IMR-90 (cell line): ENCODE measurements around the gene ASH1L. TPM values are rescaled to one million over a fixed set of nuclear protein-coding genes. Genes with fewer than 3 reads are reported as not detected.

Source experiments
- ATAC-seq: fragments of 200-7000 bp; cut with Tn5 transposase; 2 replicates; pipeline ENCODE4 v1.9.1; 2020; ENCODE audit warnings: low read depth, mild to moderate bottlenecking, moderate library complexity
- BruUV-seq: library from RNA; stranded (reverse); fragments of 400-500 nt; replicated peaks from 2 replicates; lab custom pipeline; 2021; lab: Mats Ljungman, UMichigan
- CTCF ChIA-PET: fragments of 300-600 bp; formaldehyde crosslinking; extraction: SDS; loops from one replicate; lab custom pipeline; 2021; ENCODE audit warnings: antibody characterized with exemption; lab: Yijun Ruan, JAX
- POLR2A ChIA-PET: fragments of 300-600 bp; sonication (Branson Sonifier 250); formaldehyde crosslinking; loops from one replicate; lab custom pipeline; 2022; ENCODE audit warnings: antibody characterized with exemption; ENCODE audit not compliant: unreplicated experiment; lab: Charles Lee
- DNase-seq: peaks from one replicate; pipeline ENCODE4 v3.0.0; 2013
- H2AFZ ChIP-seq: replicated peaks from 2 replicates; pipeline ENCODE3; 2013; ENCODE audit warnings: low read length, mild to moderate bottlenecking; ENCODE audit not compliant: poor library complexity
- H2AK5ac ChIP-seq: 2 replicates; pipeline ENCODE4 v1.6.1; 2013; ENCODE audit warnings: low read depth, low read length, inconsistent platforms
- H2AK9ac ChIP-seq: replicated peaks from 2 replicates; pipeline ENCODE3; 2013; ENCODE audit warnings: mild to moderate bottlenecking, low read depth, low read length, moderate library complexity; ENCODE audit not compliant: poor library complexity
- H2BK120ac ChIP-seq: 2 replicates; pipeline ENCODE4 v1.6.1; 2013; ENCODE audit warnings: low read depth, low read length, inconsistent platforms
- H2BK15ac ChIP-seq: 3 replicates; pipeline ENCODE4 v1.6.1; 2013; ENCODE audit warnings: low read depth, low read length, inconsistent platforms
- H2BK20ac ChIP-seq: 2 replicates; pipeline ENCODE4 v1.6.1; 2013; ENCODE audit warnings: low read depth, mild to moderate bottlenecking, inconsistent platforms, low read length, moderate library complexity
- H2BK5ac ChIP-seq: 2 replicates; pipeline ENCODE4 v1.6.1; 2013; ENCODE audit warnings: mild to moderate bottlenecking, low read depth, low read length, inconsistent platforms; ENCODE audit not compliant: poor library complexity, severe bottlenecking
- H3K14ac ChIP-seq: replicated peaks from 2 replicates; pipeline ENCODE4 v1.6.1; 2013; ENCODE audit warnings: low read depth, low read length, inconsistent platforms
- H3K18ac ChIP-seq: 2 replicates; pipeline ENCODE4 v1.6.1; 2013; ENCODE audit warnings: low read depth, low read length, control low read depth
- H3K23ac ChIP-seq: 2 replicates; pipeline ENCODE4 v1.6.1; 2013; ENCODE audit warnings: low read depth, low read length, inconsistent platforms
- H3K27ac ChIP-seq: 2 replicates; pipeline ENCODE4 v1.5.1; 2013; ENCODE audit warnings: mild to moderate bottlenecking, control low read depth, low read length; ENCODE audit not compliant: insufficient read depth
- H3K27me3 ChIP-seq: 2 replicates; pipeline ENCODE4 v1.6.1; 2013; ENCODE audit warnings: low read length; ENCODE audit not compliant: control insufficient read depth, insufficient read depth
- H3K36me3 ChIP-seq: 2 replicates; pipeline ENCODE4 v1.6.1; 2013; ENCODE audit warnings: low read length, mixed read lengths; ENCODE audit not compliant: control insufficient read depth, insufficient read depth
- H3K4ac ChIP-seq: 2 replicates; pipeline ENCODE4 v1.6.1; 2013; ENCODE audit warnings: low read depth, low read length, inconsistent platforms
- H3K4me1 ChIP-seq: 2 replicates; pipeline ENCODE4 v1.6.1; 2013; ENCODE audit warnings: low read length, mixed read lengths; ENCODE audit not compliant: control insufficient read depth, insufficient read depth
- H3K4me2 ChIP-seq: 2 replicates; pipeline ENCODE4 v1.6.1; 2013; ENCODE audit warnings: low read depth, mild to moderate bottlenecking, control low read depth, low read length, moderate library complexity
- H3K4me3 ChIP-seq: 2 replicates; pipeline ENCODE4 v1.5.1; 2013; ENCODE audit warnings: low read depth, mild to moderate bottlenecking, control low read depth, low read length, moderate library complexity; ENCODE audit not compliant: insufficient read depth
- H3K56ac ChIP-seq: 2 replicates; pipeline ENCODE4 v1.6.1; 2013; ENCODE audit warnings: low read length, inconsistent platforms; ENCODE audit not compliant: insufficient read depth; ENCODE audit errors: extremely low read depth
- H3K79me1 ChIP-seq, 2 experiments: 2 replicates each; pipeline ENCODE4 v1.6.1; 2013; ENCODE audit warnings: low read length in 2 of 2, inconsistent platforms in 1 of 2, low read depth in 1 of 2
- H3K9ac ChIP-seq: 2 replicates; pipeline ENCODE4 v1.6.1; 2013; ENCODE audit warnings: low read depth, low read length, control low read depth
- H3K9me1 ChIP-seq: 2 replicates; pipeline ENCODE4 v1.6.1; 2013; ENCODE audit warnings: low read length, inconsistent platforms; ENCODE audit not compliant: insufficient read depth
- H3K9me3 ChIP-seq: 2 replicates; pipeline ENCODE4 v1.6.1; 2013; ENCODE audit warnings: low read length; ENCODE audit not compliant: control insufficient read depth, insufficient read depth
- H4K20me1 ChIP-seq: 2 replicates; pipeline ENCODE4 v1.6.1; 2013; ENCODE audit warnings: low read length, inconsistent platforms; ENCODE audit not compliant: insufficient read depth
- H4K5ac ChIP-seq: 2 replicates; pipeline ENCODE4 v1.6.1; 2013; ENCODE audit warnings: mild to moderate bottlenecking, low read depth, low read length, control low read depth
- H4K8ac ChIP-seq, 2 experiments: 2 replicates each; pipeline ENCODE4 v1.6.1; 2013; ENCODE audit warnings: low read depth in 2 of 2, low read length in 2 of 2, control low read depth in 1 of 2, inconsistent platforms in 1 of 2
- H4K91ac ChIP-seq: 2 replicates; pipeline ENCODE4 v1.6.1; 2013; ENCODE audit warnings: low read depth, low read length, inconsistent platforms; ENCODE audit not compliant: insufficient read depth
- BHLHE40 ChIP-seq: fragments of 150-350 bp; IDR thresholded peaks from 2 replicates; pipeline ENCODE4 v1.6.1; 2016; ENCODE audit warnings: mild to moderate bottlenecking, low read depth, low read length
- CEBPB ChIP-seq: IDR thresholded peaks from 2 replicates; pipeline ENCODE4 v1.6.1; 2012; ENCODE audit warnings: low read depth, low read length, improper control_type of control experiment
- CHD1 ChIP-seq: IDR thresholded peaks from 2 replicates; pipeline ENCODE4 v1.6.1; 2012; ENCODE audit warnings: low read depth, low read length, improper control_type of control experiment
- CTCF ChIP-seq: conservative IDR thresholded peaks from 2 replicates; pipeline ENCODE4 v1.5.1; 2012; ENCODE audit warnings: mild to moderate bottlenecking, low read depth, low read length, improper control_type of control experiment
- ELK1 ChIP-seq: fragments of 150-350 bp; IDR thresholded peaks from 2 replicates; pipeline ENCODE4 v1.6.1; 2016; ENCODE audit warnings: low read depth, mild to moderate bottlenecking, low read length, moderate library complexity, borderline replicate concordance
- FOS ChIP-seq: fragments of 150-350 bp; IDR thresholded peaks from 2 replicates; pipeline ENCODE4 v1.6.1; 2016; ENCODE audit warnings: low read depth, low read length
- MAFK ChIP-seq: IDR thresholded peaks from 2 replicates; pipeline ENCODE4 v1.6.1; 2012; ENCODE audit warnings: low read depth, low read length, improper control_type of control experiment
- MAZ ChIP-seq: IDR thresholded peaks from 2 replicates; pipeline ENCODE4 v1.6.1; 2012; ENCODE audit warnings: low read depth, mild to moderate bottlenecking, low read length, improper control_type of control experiment, moderate library complexity, borderline replicate concordance
- MXI1 ChIP-seq: IDR thresholded peaks from 2 replicates; pipeline ENCODE4 v1.6.1; 2012; ENCODE audit warnings: low read depth, mild to moderate bottlenecking, low read length, moderate library complexity, borderline replicate concordance
- NFE2L2 ChIP-seq: fragments of 150-350 bp; IDR thresholded peaks from 2 replicates; pipeline ENCODE4 v1.6.1; 2016; ENCODE audit warnings: low read depth, mild to moderate bottlenecking, low read length
- POLR2A ChIP-seq: IDR thresholded peaks from 2 replicates; pipeline ENCODE4 v1.6.1; 2012; ENCODE audit warnings: mild to moderate bottlenecking, low read depth, low read length
- RAD21 ChIP-seq: IDR thresholded peaks from 2 replicates; pipeline ENCODE4 v1.6.1; 2012; ENCODE audit warnings: low read length, improper control_type of control experiment
- RCOR1 ChIP-seq: IDR thresholded peaks from 2 replicates; pipeline ENCODE4 v1.6.1; 2012; ENCODE audit warnings: mild to moderate bottlenecking, low read length, improper control_type of control experiment; ENCODE audit not compliant: insufficient replicate concordance
- RFX5 ChIP-seq: IDR thresholded peaks from 2 replicates; pipeline ENCODE4 v1.8.0; 2012; ENCODE audit warnings: low read depth, mild to moderate bottlenecking, low read length, moderate library complexity
- SMC3 ChIP-seq: fragments of 150-350 bp; IDR thresholded peaks from 2 replicates; pipeline ENCODE4 v1.6.1; 2016; ENCODE audit warnings: low read depth, mild to moderate bottlenecking, antibody characterized with exemption, low read length, moderate library complexity
- USF2 ChIP-seq: fragments of 150-350 bp; IDR thresholded peaks from 2 replicates; pipeline ENCODE4 v1.6.1; 2017; ENCODE audit warnings: mild to moderate bottlenecking, antibody characterized with exemption, low read length, low read depth
- WGBS, 2 experiments: methylation state at CpG; one replicate each; pipeline versions ENCODE4 v1.1.5 to v1.1.7; 2013; ENCODE audit warnings: missing lambda C conversion rate in 2 of 2; ENCODE audit not compliant: insufficient read length in 1 of 2; ENCODE audit errors: extremely low coverage in 2 of 2; 5-methylcytosine and 5-hydroxymethylcytosine counted together
- dilution Hi-C: fragments of 300-500 bp; cut with HindIII; formaldehyde crosslinking; loops from one replicate; pipeline ENCODE4 v1.14.3; 2018; ENCODE audit warnings: low sequenced_read_pairs; ENCODE audit not compliant: unreplicated experiment
- in situ Hi-C: fragments of 300-500 bp; cut with MboI; formaldehyde crosslinking; loops from 3 replicates; pipeline ENCODE4 v1.14.3; 2019; ENCODE audit warnings: low sequenced_read_pairs, inconsistent platforms, mixed read lengths
- intact Hi-C: fragments of 100-400 bp; cut with micrococcal nuclease; formaldehyde crosslinking; loops from 2 replicates; pipeline ENCODE4 v1.10.0; 2022
- polyA plus RNA-seq, 3 experiments: library from polyadenylated mRNA; depleted of rRNA; stranded (reverse); fragments of >200 nt; gene quantifications; 2 replicates each; pipeline ENCODE4 v1.2.3, GENCODE V29; 2012; ENCODE audit warnings: low replicate concordance in 1 of 3
- total RNA-seq: library from RNA; depleted of rRNA; stranded (reverse); fragments of >200 nt; gene quantifications from 2 replicates; pipeline ENCODE4 v1.2.3, GENCODE V29; 2012

The ASH1L gene
- total and polyA plus RNA-seq, 2 of the 4 experiments (the other 2 are of a cell fraction) = 13.7 to 18.5 TPM

GRCh38 chr1:155352631-155353030, 210.0 kb downstream of the ASH1L start:
- Histone ChIP-seq H4K8ac (no peak overlapping the region), H3K4ac (no peak overlapping the region), H4K91ac (no peak overlapping the region), H3K27ac (no peak overlapping the region), H3K9me1 (peaks cover 2% of the 10 kb centered on the region), H3K56ac (no peak overlapping the region), H3K36me3 (peaks cover 39% of the 10 kb centered on the region), H2BK15ac (no peak overlapping the region), H3K4me3 (no peak overlapping the region), H2AK9ac (no peak overlapping the region), H2BK5ac (no peak overlapping the region), H4K5ac (no peak overlapping the region), H3K14ac (no peak overlapping the region), H2BK20ac (no peak overlapping the region), H3K27me3 (no peaks in the 10 kb centered on the region), H4K20me1 (no peaks in the 10 kb centered on the region), H3K9ac (no peak overlapping the region), H3K4me2 (no peak overlapping the region), H3K23ac (no peak overlapping the region), H2BK120ac (no peak overlapping the region), H2AK5ac (no peak overlapping the region), H3K79me1 (no peaks in the 10 kb centered on the region), H3K4me1 (no peaks in the 10 kb centered on the region), H2AFZ (no peak overlapping the region), H3K18ac (no peak overlapping the region), H3K9me3 (no peaks in the 10 kb centered on the region)
- intact Hi-C loops = loop anchor here (10.0 kb wide), 1 partner anchor 312 kb away; no protein-coding TSS in a partner anchor
- no TSS peak for BruUV-seq
- POLR2A ChIA-PET = no interaction called here
- WGBS, 2 experiments = no CpG with 5 or more reads among the region's 6 CpGs
- in situ Hi-C loops = no loop called here
- CTCF ChIA-PET = no interaction called here
- dilution Hi-C loops = no loop called here
- no peak for TF ChIP-seq MXI1
- no peak for TF ChIP-seq MAFK
- no peak for TF ChIP-seq NFE2L2
- no peak for TF ChIP-seq RCOR1
- no peak for TF ChIP-seq CEBPB
- TF ChIP-seq FOS = no peak
- TF ChIP-seq POLR2A = no peak
- no peak for TF ChIP-seq CHD1
- no peak for TF ChIP-seq ELK1
- no peak for TF ChIP-seq CTCF
- TF ChIP-seq MAZ = no peak
- no peak for TF ChIP-seq RAD21
- TF ChIP-seq RFX5 = no peak
- no peak for TF ChIP-seq BHLHE40
- TF ChIP-seq USF2 = no peak
- TF ChIP-seq SMC3 = no peak
- ATAC-seq (no peak), DNase-seq (no peak)
